Nephron (organoid): ENCODE results near the gene WNK2.
"Not testable (repeated sequence)": the region's sequence is repeated elsewhere in the genome, so short reads cannot be mapped to it uniquely, and the experiment has no call there.

Experiments used
- H3K27ac Mint-ChIP-seq, 3 experiments: 2 replicates each; pipeline ENCODE4 v1.8.0; 2020; ENCODE audit warnings: mixed read lengths in 3 of 3, mild to moderate bottlenecking in 2 of 3, moderate library complexity in 1 of 3
- H3K27me3 Mint-ChIP-seq: 2 replicates; pipeline ENCODE4 v1.8.0; 2021; ENCODE audit warnings: low read depth, mild to moderate bottlenecking, moderate library complexity, mixed read lengths
- H3K36me3 Mint-ChIP-seq: 2 replicates; pipeline ENCODE4 v1.8.0; 2020; ENCODE audit warnings: low read depth, mixed read lengths
- H3K4me1 Mint-ChIP-seq: 2 replicates; pipeline ENCODE4 v1.8.0; 2020; ENCODE audit warnings: mixed read lengths
- H3K4me3 Mint-ChIP-seq, 3 experiments: 2 replicates each; pipeline ENCODE4 v1.8.0; 2020; ENCODE audit warnings: mild to moderate bottlenecking in 3 of 3, mixed read lengths in 3 of 3, moderate library complexity in 2 of 3
- H3K9me3 Mint-ChIP-seq: 2 replicates; pipeline ENCODE4 v1.8.0; 2020; ENCODE audit warnings: mixed read lengths
- TF ChIP-seq, protein P1 (sequence below), 3 experiments: fragments of 200-600 bp; sonication (generic); IDR thresholded peaks; one replicate each; pipeline ENCODE4 v1.5.0; 2021; ENCODE audit warnings: antibody characterized with exemption in 3 of 3; ENCODE audit not compliant: unreplicated experiment in 3 of 3

Gene WNK2

DNA sequence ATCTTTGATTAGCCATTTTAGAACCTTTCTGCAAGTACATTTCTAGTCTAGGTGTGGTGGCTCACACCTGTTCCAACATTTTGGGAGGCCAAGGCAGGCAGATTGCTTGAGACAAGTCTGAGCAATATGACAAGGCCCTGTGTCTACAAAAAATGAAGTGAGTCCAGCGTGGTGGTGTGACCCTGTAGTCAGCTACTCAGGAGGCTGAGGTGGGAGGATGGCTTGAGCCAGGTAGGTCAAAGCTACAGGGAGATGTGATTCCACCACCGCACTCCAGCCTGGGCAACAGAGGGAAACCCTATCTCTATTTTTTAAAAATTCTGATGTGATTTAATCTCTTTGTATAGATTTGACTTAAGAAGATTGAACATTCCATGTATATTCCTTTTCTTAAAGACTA is 171.9 kb downstream of the WNK2 start:
- Mint-ChIP-seq H3K27ac (no peak overlapping the region), H3K9me3 (peaks cover 8% of the 10 kb centered on the region), H3K4me3 (no peak overlapping the region), H3K27me3 (peaks cover 2% of the 10 kb centered on the region), H3K36me3 (no peaks in the 10 kb centered on the region), H3K4me1 (no peaks in the 10 kb centered on the region)
- TF ChIP-seq, protein P1, sequence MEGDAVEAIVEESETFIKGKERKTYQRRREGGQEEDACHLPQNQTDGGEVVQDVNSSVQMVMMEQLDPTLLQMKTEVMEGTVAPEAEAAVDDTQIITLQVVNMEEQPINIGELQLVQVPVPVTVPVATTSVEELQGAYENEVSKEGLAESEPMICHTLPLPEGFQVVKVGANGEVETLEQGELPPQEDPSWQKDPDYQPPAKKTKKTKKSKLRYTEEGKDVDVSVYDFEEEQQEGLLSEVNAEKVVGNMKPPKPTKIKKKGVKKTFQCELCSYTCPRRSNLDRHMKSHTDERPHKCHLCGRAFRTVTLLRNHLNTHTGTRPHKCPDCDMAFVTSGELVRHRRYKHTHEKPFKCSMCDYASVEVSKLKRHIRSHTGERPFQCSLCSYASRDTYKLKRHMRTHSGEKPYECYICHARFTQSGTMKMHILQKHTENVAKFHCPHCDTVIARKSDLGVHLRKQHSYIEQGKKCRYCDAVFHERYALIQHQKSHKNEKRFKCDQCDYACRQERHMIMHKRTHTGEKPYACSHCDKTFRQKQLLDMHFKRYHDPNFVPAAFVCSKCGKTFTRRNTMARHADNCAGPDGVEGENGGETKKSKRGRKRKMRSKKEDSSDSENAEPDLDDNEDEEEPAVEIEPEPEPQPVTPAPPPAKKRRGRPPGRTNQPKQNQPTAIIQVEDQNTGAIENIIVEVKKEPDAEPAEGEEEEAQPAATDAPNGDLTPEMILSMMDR (IDR thresholded peaks at IDR 0.05; ENCODE audit: unreplicated experiment in 3 of 3) = no peak

DNA sequence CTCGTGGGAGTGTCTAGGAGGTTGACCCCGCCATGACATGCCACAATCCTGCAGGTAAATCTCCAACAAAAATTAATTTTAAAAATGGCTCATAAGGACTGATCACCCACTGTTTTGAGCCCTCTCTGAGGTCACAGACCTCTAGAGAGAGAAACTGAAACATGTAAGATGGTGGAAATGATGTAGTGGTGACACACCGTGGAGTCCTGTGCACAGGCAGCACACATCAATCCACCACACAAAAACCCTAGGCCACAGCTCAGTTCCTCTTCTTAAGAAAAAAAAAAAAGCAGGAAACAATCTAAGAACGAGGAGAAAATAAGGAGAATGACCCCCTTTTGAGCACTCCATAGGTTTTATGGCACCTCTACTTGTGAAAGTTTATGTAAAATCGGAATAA is 173.7 kb downstream of the WNK2 start:
- H3K4me3 Mint-ChIP-seq = no peak overlapping the region
- H3K4me1 Mint-ChIP-seq = no peaks in the 10 kb centered on the region
- H3K27me3 Mint-ChIP-seq = no peaks in the 10 kb centered on the region
- peaks cover 18% of the 10 kb centered on the region for H3K9me3 Mint-ChIP-seq
- TF ChIP-seq, protein P1 (IDR thresholded peaks at IDR 0.05; ENCODE audit: unreplicated experiment in 3 of 3) = no peak
- H3K36me3 Mint-ChIP-seq = no peaks in the 10 kb centered on the region
- H3K27ac Mint-ChIP-seq = no peak overlapping the region

DNA sequence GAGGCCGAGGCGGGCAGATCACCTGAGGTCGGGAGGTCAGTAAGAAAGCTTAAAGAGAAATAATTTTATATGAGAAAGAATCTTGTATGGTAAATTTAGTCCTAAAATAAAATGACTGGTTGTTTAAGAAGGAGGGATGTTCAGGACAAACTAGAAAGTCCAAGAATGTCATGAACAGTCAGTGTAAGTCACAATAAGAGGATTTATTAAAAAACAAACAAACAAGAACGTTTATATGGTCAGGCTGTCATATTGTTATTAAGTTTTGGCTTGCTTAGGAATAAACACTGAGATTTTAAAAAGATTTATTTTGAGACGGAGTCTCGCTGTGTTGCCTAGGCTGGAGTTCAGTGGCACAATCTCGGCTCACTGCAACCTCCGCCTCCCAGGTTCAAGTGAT is 176.0 kb downstream of the WNK2 start:
- peaks cover 27% of the 10 kb centered on the region for H3K9me3 Mint-ChIP-seq
- H3K36me3 Mint-ChIP-seq, H3K4me3 Mint-ChIP-seq, H3K27me3 Mint-ChIP-seq, H3K27ac Mint-ChIP-seq, H3K4me1 Mint-ChIP-seq: not testable (repeated sequence)

DNA sequence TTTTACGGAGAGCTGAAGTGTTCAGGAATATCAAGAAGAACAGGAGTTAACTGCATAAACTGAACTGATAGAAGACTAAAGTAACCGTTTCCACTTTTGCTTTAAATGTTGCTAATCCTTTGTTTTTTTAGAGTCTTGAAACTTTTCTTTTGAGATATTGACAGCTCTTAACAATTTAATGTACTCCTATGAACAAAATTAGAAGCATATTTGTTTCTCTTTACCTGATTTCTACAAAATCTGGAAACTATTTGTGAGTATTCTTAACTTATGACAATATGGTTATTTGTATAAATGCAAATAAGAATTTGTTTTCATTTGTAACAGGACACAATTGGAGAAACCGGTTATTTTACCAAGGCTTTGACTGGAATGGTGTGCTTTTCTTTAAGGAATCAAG is 178.1 kb downstream of the WNK2 start:
- no peaks in the 10 kb centered on the region for H3K4me1 Mint-ChIP-seq
- H3K27me3 Mint-ChIP-seq = no peaks in the 10 kb centered on the region
- no peak overlapping the region for H3K27ac Mint-ChIP-seq
- no peak overlapping the region for H3K4me3 Mint-ChIP-seq
- TF ChIP-seq, protein P1 (IDR thresholded peaks at IDR 0.05; ENCODE audit: unreplicated experiment in 3 of 3) = no peak
- H3K9me3 Mint-ChIP-seq = peaks cover 27% of the 10 kb centered on the region
- no peaks in the 10 kb centered on the region for H3K36me3 Mint-ChIP-seq

DNA sequence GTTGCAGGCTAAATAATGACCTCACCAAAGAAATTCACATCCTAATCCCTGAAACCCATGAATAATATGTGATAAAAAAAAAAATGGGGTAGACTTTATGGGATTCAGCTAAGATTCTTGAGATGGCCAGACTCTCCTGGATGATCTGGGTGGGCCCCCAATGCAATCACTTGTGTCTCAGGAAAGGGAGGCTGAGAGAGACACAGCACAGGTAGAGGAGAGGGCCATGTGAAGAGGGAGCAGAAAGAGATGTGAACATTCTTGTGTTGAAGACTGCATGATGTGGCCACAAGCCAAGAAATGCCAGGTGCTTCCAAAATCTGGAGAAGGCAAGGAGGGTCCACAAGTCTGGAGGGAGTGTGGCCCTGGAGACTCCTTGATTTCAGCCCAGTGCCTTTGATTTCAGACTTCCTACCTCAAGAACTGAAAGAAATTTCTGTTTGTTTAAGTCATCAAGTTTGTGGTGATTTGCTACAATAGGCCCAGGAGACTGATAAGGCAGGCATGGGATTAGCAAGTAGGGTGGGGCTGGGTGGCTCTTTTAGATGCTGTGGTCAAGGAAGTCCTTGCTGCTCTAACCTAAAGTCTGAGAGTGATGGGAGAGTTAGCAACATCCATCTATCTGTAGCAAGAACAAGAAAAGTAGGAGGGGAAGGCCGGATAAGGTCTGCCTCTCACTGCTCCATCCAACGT is 180.9 kb downstream of the WNK2 start:
- Mint-ChIP-seq H3K27ac (no peak overlapping the region), H3K36me3 (no peaks in the 10 kb centered on the region), H3K4me3 (no peak overlapping the region), H3K9me3 (peaks cover 24% of the 10 kb centered on the region), H3K4me1 (no peaks in the 10 kb centered on the region), H3K27me3 (peaks cover 4% of the 10 kb centered on the region)
- TF ChIP-seq, protein P1 (IDR thresholded peaks at IDR 0.05; ENCODE audit: unreplicated experiment in 3 of 3) = no peak

DNA sequence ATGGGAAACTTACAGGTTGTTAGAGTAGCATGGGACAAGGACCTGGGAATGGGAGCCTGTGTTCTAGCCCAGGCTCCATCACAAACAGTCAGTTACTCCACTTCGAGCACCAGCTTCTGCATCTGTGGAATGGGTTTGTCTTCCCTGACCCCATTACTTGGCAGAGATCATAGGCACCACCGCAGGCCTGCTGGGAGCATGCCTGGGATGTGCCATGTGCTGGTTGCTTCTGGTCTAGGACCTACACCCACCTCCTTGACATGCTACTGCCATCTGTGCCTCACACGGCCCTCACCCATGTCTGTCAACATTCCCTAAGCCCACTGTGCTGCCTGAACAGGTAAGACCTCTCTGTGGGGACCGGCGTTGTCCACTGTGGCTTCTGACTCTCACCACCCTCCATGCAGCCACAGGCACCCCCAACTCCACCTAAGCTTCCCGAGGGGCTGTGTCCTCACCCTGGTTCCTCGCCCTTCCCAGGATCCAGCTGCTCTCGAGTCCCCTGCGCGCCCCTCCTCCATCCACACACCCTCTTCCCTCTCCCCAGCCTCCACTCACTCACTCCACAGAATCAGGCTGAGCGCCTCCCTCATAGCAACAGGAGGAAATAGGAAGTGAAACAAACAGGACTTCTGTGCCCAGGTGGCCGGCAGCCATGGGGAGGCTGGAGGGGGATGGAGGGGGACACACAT is 181.6 kb downstream of the WNK2 start:
- Mint-ChIP-seq H3K27me3 (peaks cover 4% of the 10 kb centered on the region), H3K27ac (no peak overlapping the region), H3K9me3 (peaks cover 20% of the 10 kb centered on the region), H3K4me1 (no peaks in the 10 kb centered on the region), H3K36me3 (no peaks in the 10 kb centered on the region), H3K4me3 (no peak overlapping the region)
- TF ChIP-seq, protein P1 (IDR thresholded peaks at IDR 0.05; ENCODE audit: unreplicated experiment in 3 of 3) = no peak
